Fibroblast of mammary gland (primary cell): Measurements from ENCODE around the gene PRMT2.

ENCODE experiments used
- DNase-seq: peaks from one replicate; pipeline ENCODE4 v3.0.0-alpha.2; 2010; ENCODE audit warnings: low read depth
- H3K4me3 ChIP-seq: 2 replicates; pipeline ENCODE4 v1.5.1; 2011; ENCODE audit warnings: low read depth, mild to moderate bottlenecking, low read length, moderate library complexity; ENCODE audit not compliant: control insufficient read depth
- TF ChIP-seq, protein P1 (sequence below): conservative IDR thresholded peaks from 2 replicates; pipeline ENCODE4 v1.5.1; 2011; ENCODE audit warnings: low read depth, low read length, inconsistent platforms; ENCODE audit not compliant: control insufficient read depth, insufficient read depth

PRMT2 gene

DNA sequence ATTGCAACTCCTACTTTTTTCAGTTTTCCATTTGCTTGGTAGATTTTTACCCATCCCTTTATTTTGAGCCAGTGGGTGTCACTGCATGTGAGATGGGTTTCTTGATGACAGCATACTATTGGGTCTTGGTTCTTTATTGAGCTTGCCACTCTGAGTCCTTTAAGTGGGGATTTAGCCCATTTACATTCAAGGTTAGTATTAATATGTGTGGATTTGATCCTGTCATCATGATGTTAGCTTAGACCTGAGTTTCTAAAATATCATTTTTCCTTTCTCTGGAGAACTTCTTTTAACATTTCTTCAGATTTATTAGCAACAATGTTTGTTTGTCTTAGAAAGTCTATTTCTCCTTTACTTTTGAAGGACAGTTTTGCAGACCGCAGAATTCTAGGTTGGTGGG is 18.8 kb upstream of the PRMT2 start:
- DNase-seq = no peak
- H3K4me3 ChIP-seq = no peak overlapping the region
- TF ChIP-seq, protein P1, sequence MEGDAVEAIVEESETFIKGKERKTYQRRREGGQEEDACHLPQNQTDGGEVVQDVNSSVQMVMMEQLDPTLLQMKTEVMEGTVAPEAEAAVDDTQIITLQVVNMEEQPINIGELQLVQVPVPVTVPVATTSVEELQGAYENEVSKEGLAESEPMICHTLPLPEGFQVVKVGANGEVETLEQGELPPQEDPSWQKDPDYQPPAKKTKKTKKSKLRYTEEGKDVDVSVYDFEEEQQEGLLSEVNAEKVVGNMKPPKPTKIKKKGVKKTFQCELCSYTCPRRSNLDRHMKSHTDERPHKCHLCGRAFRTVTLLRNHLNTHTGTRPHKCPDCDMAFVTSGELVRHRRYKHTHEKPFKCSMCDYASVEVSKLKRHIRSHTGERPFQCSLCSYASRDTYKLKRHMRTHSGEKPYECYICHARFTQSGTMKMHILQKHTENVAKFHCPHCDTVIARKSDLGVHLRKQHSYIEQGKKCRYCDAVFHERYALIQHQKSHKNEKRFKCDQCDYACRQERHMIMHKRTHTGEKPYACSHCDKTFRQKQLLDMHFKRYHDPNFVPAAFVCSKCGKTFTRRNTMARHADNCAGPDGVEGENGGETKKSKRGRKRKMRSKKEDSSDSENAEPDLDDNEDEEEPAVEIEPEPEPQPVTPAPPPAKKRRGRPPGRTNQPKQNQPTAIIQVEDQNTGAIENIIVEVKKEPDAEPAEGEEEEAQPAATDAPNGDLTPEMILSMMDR = no peak

DNA sequence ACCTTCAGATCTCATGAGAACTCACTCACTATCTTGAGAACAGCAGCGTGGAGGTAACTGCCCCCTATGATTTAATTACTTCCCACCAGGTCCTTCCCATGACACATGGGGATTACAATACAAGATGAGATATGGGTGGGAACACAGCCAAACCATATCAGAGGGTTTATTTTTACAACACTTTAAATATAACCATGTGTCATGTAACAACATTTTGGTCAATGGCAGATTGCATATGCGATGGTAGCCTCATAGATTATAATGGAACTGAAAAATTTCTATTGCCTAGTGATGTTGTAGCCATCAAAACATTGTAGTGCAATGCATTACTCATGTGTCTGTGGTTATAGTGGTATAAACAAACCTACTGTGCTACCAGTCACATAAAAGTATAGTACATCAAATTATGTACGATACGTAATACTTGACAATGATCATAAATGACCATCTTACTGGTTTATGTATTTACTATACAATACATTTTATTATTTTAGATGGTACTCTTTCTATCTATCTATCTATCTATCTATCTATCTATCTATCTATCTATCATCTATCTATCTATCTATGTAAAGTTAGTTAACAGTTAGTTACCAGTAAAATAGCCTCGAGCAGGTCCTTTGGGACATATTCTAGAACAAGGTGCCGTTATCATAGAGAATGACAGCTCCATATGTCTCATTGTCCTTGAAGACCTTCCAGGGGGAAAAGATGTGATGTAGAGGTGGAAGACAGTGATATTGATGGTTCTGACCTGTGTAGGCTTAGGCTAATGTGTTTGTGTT is 18.0 kb upstream of the PRMT2 start:
- TF ChIP-seq, protein P1 = no peak
- peak; percentile 41 for DNase-seq

DNA sequence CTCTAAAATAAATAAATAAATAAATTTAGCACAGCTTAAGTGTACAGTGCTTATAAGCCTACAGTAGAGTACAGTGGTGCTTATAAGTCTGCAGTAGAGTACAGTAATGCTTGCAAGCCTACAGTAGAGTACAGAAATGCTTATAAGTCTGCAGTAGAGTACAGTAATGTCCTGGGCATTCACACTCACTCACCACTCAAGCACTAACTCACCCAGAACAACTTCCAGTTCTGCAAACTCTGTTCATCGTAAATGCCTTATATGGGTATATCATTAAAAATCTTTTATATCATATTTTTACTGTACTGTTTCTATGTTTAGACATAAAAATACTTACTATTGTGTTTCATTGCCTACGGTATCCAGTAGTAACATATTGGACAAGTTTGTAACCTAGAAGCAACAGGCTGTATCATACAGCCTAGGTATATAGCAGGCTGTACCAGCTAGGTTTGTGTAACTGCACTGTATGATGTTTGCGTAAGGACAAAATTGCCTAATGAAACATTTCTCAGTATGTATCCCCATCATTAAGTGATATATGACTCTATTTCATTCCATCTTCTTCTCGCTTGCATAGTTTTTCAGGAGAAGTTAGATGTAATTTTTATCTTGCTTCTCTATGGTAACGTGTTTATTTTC is 16.6 kb upstream of the PRMT2 start:
- no peak overlapping the region for H3K4me3 ChIP-seq
- TF ChIP-seq, protein P1 = no peak
- DNase-seq = no peak

More for the DNA sequence above, 18.0 kb upstream of the PRMT2 start:
- H3K4me3 ChIP-seq = no peak overlapping the region

DNA sequence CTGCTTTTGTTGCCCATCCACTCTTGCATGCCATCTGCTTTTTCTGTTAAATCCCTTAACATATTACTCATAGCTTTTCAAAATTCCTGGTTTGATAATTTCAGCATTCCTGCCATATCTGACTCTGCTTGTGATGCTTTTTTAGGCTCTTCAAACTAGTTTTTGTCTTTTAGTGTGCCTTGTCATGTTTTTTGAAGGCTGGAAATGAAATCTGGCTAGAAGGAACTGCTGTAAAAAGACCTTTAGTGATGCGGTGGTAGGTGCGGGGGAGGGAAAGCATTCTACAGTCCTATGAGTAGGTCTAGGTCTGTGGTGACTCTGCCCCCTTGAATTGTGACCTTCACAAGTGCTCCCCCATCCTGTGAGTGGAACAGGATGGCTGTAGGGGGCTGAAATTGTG is 15.6 kb upstream of the PRMT2 start:
- TF ChIP-seq, protein P1 = no peak
- DNase-seq = no peak
- no peak overlapping the region for H3K4me3 ChIP-seq

DNA sequence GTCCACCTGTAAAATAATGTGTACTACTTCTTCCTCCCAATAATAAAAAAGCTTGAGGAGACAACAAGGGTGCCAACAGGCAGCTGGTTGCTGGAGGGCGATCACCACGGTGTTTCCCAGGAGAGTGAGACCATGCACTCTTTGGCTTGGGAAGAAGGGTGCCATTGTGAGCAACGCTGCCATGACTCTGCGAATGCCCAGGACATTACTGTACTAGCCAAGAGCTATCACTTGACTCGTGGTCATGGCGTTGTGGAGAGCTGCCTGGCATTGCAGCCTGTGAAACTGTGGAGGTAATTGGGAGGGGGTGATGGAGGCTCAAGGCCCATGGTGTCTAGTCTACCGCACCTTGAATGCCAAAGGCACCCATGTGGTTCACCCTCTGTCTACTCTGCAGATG is 14.6 kb upstream of the PRMT2 start:
- no peak overlapping the region for H3K4me3 ChIP-seq
- TF ChIP-seq, protein P1 = no peak
- no peak for DNase-seq

DNA sequence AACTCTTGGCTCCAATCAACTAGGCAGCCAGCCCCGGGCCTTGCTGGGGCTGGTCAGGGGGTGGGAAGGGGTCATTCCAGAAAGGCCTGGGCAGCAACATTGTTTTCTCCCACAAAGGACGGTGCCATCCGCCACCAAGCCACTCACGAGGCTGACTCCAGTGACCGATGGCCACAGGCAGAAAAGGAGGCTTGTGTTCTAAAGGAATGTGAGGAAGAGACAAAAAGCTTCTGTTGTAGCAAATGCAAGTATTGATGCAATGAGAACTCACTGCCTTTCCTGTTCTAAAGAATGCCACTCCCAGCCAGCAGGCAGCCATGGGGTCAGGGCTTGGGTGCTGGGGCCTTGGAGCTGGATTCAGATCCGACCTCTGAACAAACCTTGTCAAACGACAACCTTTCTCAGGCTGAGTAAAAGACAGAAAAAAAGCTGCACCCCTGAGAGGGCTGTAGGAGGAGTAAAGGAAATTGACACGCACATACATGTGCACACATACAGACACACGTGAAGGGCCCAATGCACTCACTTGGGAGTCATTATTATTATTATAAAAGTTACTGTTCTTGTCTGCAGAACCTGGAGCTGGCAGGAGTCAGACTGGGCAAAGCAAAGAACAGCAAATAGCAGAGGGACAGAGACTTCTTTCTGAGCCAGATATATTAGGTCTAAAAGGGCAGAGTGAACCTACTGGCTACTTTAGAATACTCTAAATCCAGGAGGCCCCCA is 13.9 kb upstream of the PRMT2 start:
- no peak for DNase-seq
- no peak overlapping the region for H3K4me3 ChIP-seq
- TF ChIP-seq, protein P1 = no peak
